Measurements from ENCODE around the gene UBE2D2. TPM values are rescaled to one million over a fixed set of nuclear protein-coding genes. Genes with fewer than 3 reads are reported as not detected.

UBE2D2 gene
- total RNA-seq, 1 donor from 2014 or later, result 166 TPM

DNA sequence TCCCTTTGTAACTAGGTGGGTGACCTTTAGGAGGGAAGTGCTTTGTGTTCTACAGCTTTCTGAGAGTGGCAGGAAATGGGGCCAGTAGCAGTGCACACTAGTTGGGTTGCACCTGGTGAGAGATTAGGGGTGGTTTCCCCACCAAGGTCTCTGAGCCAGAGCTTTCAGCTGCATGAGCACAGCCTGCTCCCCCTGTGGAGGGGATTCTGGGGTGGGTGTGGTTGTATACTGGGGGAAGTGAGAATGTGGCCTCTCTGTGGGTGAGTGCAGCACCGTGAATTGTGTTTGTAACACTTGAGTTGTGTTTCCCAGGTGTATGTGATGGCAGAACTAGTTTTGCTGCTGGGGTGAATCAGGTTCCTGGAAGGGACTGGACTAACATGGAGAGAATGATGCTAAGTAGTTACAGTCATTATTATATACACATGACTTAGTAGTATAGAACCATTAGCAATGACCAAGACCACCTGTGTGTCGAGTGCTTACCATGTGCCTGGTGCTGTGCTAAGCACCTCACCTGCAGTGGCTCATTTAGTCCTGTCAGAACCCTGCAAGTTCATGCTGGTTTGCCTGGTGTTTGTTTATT, 75.2 kb downstream of the UBE2D2 start:
- Mint-ChIP-seq H3K4me1 (peaks cover 48% of the 10 kb centered on the region), H3K27ac (ENCODE audit: unreplicated experiment) (peak overlapping the region; percentile 53), H3K4me3 (peak overlapping the region; percentile 85), H3K36me3 (ENCODE audit: low read depth) (no peaks in the 10 kb centered on the region), H3K27me3 (ENCODE audit: low read depth) (peaks cover 11% of the 10 kb centered on the region), H3K9me3 (no peaks in the 10 kb centered on the region)
- DNase-seq (ENCODE audit: low read depth, low spot score), result no peak
- TF ChIP-seq CTCF (conservative IDR thresholded peaks at IDR 0.05), result no peak

DNA sequence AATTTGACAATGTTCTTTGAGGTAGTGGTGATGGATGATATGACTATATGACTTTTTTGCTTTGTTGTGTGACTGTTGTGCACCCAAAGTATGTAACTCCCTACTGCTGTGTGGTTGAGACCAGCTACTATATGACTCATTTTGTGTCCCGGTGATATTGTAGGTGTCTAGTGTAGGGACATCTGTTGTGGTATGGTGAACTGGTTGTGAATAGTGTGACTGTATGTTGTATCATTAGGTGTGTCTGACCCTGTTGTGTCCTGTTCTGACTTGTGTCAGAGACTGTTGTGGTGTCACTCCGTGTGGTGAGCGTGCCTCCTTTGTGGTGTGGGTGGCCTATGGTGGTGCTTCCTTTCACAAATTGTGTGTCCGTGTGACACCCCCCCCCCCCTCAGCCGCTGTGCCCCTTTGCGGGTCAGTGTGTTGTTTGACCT, 75.9 kb downstream of the UBE2D2 start:
- Mint-ChIP-seq H3K27me3 (ENCODE audit: low read depth) (peaks cover 18% of the 10 kb centered on the region), H3K9me3 (no peaks in the 10 kb centered on the region), H3K27ac (ENCODE audit: unreplicated experiment) (no peak overlapping the region), H3K4me3 (peak overlapping the region; percentile 85), H3K4me1 (peaks cover 53% of the 10 kb centered on the region), H3K36me3 (ENCODE audit: low read depth) (no peaks in the 10 kb centered on the region)
- no peak for DNase-seq (ENCODE audit: low read depth, low spot score)
- no peak for TF ChIP-seq CTCF (conservative IDR thresholded peaks at IDR 0.05)

GRCh38 chr5:139637438-139638089, 76.4 kb downstream of the UBE2D2 start:
- Mint-ChIP-seq H3K27ac (ENCODE audit: unreplicated experiment) (no peak overlapping the region), H3K4me1 (peaks cover 55% of the 10 kb centered on the region), H3K4me3 (peak overlapping the region; percentile 60), H3K36me3 (ENCODE audit: low read depth) (no peaks in the 10 kb centered on the region), H3K27me3 (ENCODE audit: low read depth) (peaks cover 18% of the 10 kb centered on the region), H3K9me3 (no peaks in the 10 kb centered on the region)
- TF ChIP-seq CTCF (conservative IDR thresholded peaks at IDR 0.05), result peak; percentile 37
- DNase-seq (ENCODE audit: low read depth, low spot score), result peak; percentile 75

- Mint-ChIP-seq H3K27ac (ENCODE audit: unreplicated experiment) (no peak overlapping the region), H3K9me3 (no peaks in the 10 kb centered on the region), H3K4me1 (peaks cover 56% of the 10 kb centered on the region), H3K36me3 (ENCODE audit: low read depth) (no peaks in the 10 kb centered on the region), H3K4me3 (peak overlapping the region; percentile 79), H3K27me3 (ENCODE audit: low read depth) (peaks cover 17% of the 10 kb centered on the region)
- no peak for TF ChIP-seq CTCF (conservative IDR thresholded peaks at IDR 0.05)
- DNase-seq (ENCODE audit: low read depth, low spot score), result no peak
These were observed 77.1 kb downstream of the UBE2D2 start for GRCh38 chr5:139638090-139638735.

GRCh38 chr5:139638736-139639618, 77.8 kb downstream of the UBE2D2 start:
- Mint-ChIP-seq H3K36me3 (ENCODE audit: low read depth) (no peaks in the 10 kb centered on the region), H3K4me1 (peaks cover 58% of the 10 kb centered on the region), H3K9me3 (no peaks in the 10 kb centered on the region), H3K27ac (ENCODE audit: unreplicated experiment) (no peak overlapping the region), H3K4me3 (peak overlapping the region; percentile 79), H3K27me3 (ENCODE audit: low read depth) (peaks cover 17% of the 10 kb centered on the region)
- no peak for TF ChIP-seq CTCF (conservative IDR thresholded peaks at IDR 0.05)
- no peak for DNase-seq (ENCODE audit: low read depth, low spot score)

All from neural crest cell (in vitro differentiated cells).